H1 (cell line): ENCODE data around the gene EPB41L3. TPM values are rescaled to one million over a fixed set of nuclear protein-coding genes. Genes with fewer than 3 reads are reported as not detected.

Experiments used
- CTCF ChIA-PET: fragments of 300-600 bp; sonication (Branson Sonifier 250); formaldehyde crosslinking; loops from one replicate; lab custom pipeline; 2021; ENCODE audit not compliant: partially characterized antibody; lab: Charles Lee
- POLR2A ChIA-PET: fragments of 300-600 bp; sonication (Branson Sonifier 250); formaldehyde crosslinking; loops from one replicate; lab custom pipeline; 2021; ENCODE audit warnings: inconsistent platforms; ENCODE audit not compliant: partially characterized antibody; lab: Charles Lee
- DNase-seq, 2 experiments: peaks; one replicate each; pipeline versions ENCODE4 v3.0.0 to v3.0.0-alpha.2; 2010 to 2022; ENCODE audit warnings: low spot score in 2 of 2, low read depth in 1 of 2, mixed read lengths in 1 of 2
- FAIRE-seq: peaks from 2 replicates; lab custom pipeline; 2011; peaks lifted over from hg19 to GRCh38; lab: Jason Lieb, UNC
- H2AFZ ChIP-seq: 2 replicates; pipeline ENCODE4 v1.8.1; 2012; ENCODE audit warnings: low read length, inconsistent platforms
- H2AK5ac ChIP-seq: 2 replicates; pipeline ENCODE4 v1.6.1; 2013; ENCODE audit warnings: low read depth, low read length
- H2BK120ac ChIP-seq: replicated peaks from 2 replicates; pipeline ENCODE3; 2013; ENCODE audit warnings: low read depth, low read length, inconsistent platforms
- H2BK12ac ChIP-seq: 2 replicates; pipeline ENCODE4 v1.6.1; 2013; ENCODE audit warnings: low read depth, low read length
- H2BK15ac ChIP-seq: 2 replicates; pipeline ENCODE4 v1.6.1; 2013; ENCODE audit warnings: low read length
- H2BK20ac ChIP-seq: 2 replicates; pipeline ENCODE4 v1.6.1; 2013; ENCODE audit warnings: low read length
- H2BK5ac ChIP-seq: 2 replicates; pipeline ENCODE4 v1.6.1; 2013; ENCODE audit warnings: low read depth, low read length
- H3K14ac ChIP-seq: 2 replicates; pipeline ENCODE4 v1.6.1; 2013; ENCODE audit warnings: inconsistent platforms; ENCODE audit not compliant: insufficient read length
- H3K18ac ChIP-seq: 2 replicates; pipeline ENCODE4 v1.6.1; 2013; ENCODE audit warnings: low read length; ENCODE audit errors: extremely low read depth
- H3K23ac ChIP-seq: 2 replicates; pipeline ENCODE4 v1.6.1; 2013; ENCODE audit warnings: inconsistent platforms; ENCODE audit not compliant: insufficient read length
- H3K23me2 ChIP-seq: 2 replicates; pipeline ENCODE4 v1.6.1; 2013; ENCODE audit warnings: low read depth, low read length
- H3K27ac ChIP-seq: 2 replicates; pipeline ENCODE4 v1.6.1; 2011; ENCODE audit warnings: low read depth, low read length, inconsistent platforms
- H3K27me3 ChIP-seq, 4 experiments: replicated peaks in 1 of 4; 1 replicate in 1 of 4; 2 replicates in 3 of 4; pipeline versions ENCODE4 v1.6.1 to v1.8.1; 2011 to 2013; ENCODE audit warnings: low read length in 3 of 4, mild to moderate bottlenecking in 3 of 4, inconsistent platforms in 2 of 4, mixed read lengths in 2 of 4, moderate library complexity in 1 of 4; ENCODE audit not compliant: control insufficient read depth in 3 of 4, insufficient read depth in 3 of 4; ENCODE audit errors: extremely low read depth in 1 of 4
- H3K36me3 ChIP-seq, 4 experiments: 2 replicates each; pipeline versions ENCODE4 v1.6.1 to v1.8.1; 2011 to 2013; ENCODE audit warnings: mild to moderate bottlenecking in 4 of 4, low read length in 3 of 4, moderate library complexity in 2 of 4, control low read depth in 1 of 4, inconsistent platforms in 1 of 4; ENCODE audit not compliant: insufficient read depth in 4 of 4, control insufficient read depth in 2 of 4
- H3K4ac ChIP-seq: replicated peaks from 2 replicates; pipeline ENCODE3; 2013; ENCODE audit warnings: low read length, low read depth, mixed read lengths, inconsistent platforms; ENCODE audit not compliant: insufficient read length
- H3K4me1 ChIP-seq, 4 experiments: replicated peaks in 1 of 4; 1 replicate in 1 of 4; 2 replicates in 3 of 4; pipeline versions ENCODE4 v1.6.1 to v1.8.1; 2011 to 2013; ENCODE audit warnings: low read length in 3 of 4, inconsistent platforms in 2 of 4, mixed read lengths in 1 of 4; ENCODE audit not compliant: insufficient read depth in 4 of 4, control insufficient read depth in 3 of 4
- H3K4me2 ChIP-seq, 2 experiments: 2 replicates each; pipeline versions ENCODE4 v1.6.1 to v1.8.1; 2011 to 2013; ENCODE audit warnings: low read depth in 2 of 2, low read length in 2 of 2, control low read depth in 1 of 2, inconsistent platforms in 1 of 2, mild to moderate bottlenecking in 1 of 2; ENCODE audit not compliant: insufficient read depth in 1 of 2
- H3K4me3 ChIP-seq, 4 experiments: fragments of 200-600, 300-600 bp in 1 of 4; sonication (generic), shearing (Covaris generic), sonication (Bioruptor Twin) in 1 of 4; 2 replicates each; pipeline versions ENCODE4 v1.5.1 to v1.8.1; 2011 to 2016; ENCODE audit warnings: low read length in 4 of 4, low read depth in 3 of 4, control low read depth in 2 of 4, inconsistent platforms in 2 of 4, mild to moderate bottlenecking in 2 of 4, mixed read lengths in 1 of 4, moderate library complexity in 1 of 4; ENCODE audit not compliant: insufficient read depth in 2 of 4; ENCODE audit errors: extremely low read depth in 1 of 4
- H3K56ac ChIP-seq: replicated peaks from 2 replicates; pipeline ENCODE3; 2013; ENCODE audit warnings: low read depth, mild to moderate bottlenecking, mixed read lengths, low read length, inconsistent platforms; ENCODE audit not compliant: insufficient read length
- H3K79me1 ChIP-seq: 2 replicates; pipeline ENCODE4 v1.6.1; 2013; ENCODE audit warnings: low read depth, low read length, control low read depth
- H3K79me2 ChIP-seq, 2 experiments: 2 replicates each; pipeline versions ENCODE4 v1.6.1 to v1.8.1; 2012 to 2013; ENCODE audit warnings: low read length in 2 of 2, mild to moderate bottlenecking in 2 of 2, inconsistent platforms in 1 of 2; ENCODE audit not compliant: insufficient read depth in 2 of 2, control insufficient read depth in 1 of 2
- H3K9ac ChIP-seq, 4 experiments: replicated peaks in 1 of 4; 1 replicate in 1 of 4; 2 replicates in 3 of 4; pipeline versions ENCODE4 v1.6.1 to v1.8.1; 2011 to 2013; ENCODE audit warnings: low read depth in 3 of 4, low read length in 3 of 4, control low read depth in 2 of 4, mild to moderate bottlenecking in 2 of 4, moderate library complexity in 2 of 4, inconsistent platforms in 1 of 4; ENCODE audit errors: extremely low read depth in 1 of 4
- H3K9me3 ChIP-seq, 2 experiments: 2 replicates each; pipeline versions ENCODE4 v1.6.1 to v1.8.1; 2012 to 2013; ENCODE audit warnings: mild to moderate bottlenecking in 2 of 2, moderate library complexity in 2 of 2, control low read depth in 1 of 2, inconsistent platforms in 1 of 2, low read depth in 1 of 2, low read length in 1 of 2, mixed read lengths in 1 of 2; ENCODE audit not compliant: insufficient read depth in 2 of 2
- H4K20me1 ChIP-seq, 2 experiments: replicated peaks in 1 of 2; 2 replicates each; pipeline versions ENCODE3 to v1.8.1; 2011 to 2013; ENCODE audit warnings: inconsistent platforms in 2 of 2, low read length in 2 of 2, mild to moderate bottlenecking in 1 of 2; ENCODE audit not compliant: insufficient read depth in 2 of 2, control insufficient read depth in 1 of 2
- H4K5ac ChIP-seq: 2 replicates; pipeline ENCODE4 v1.6.1; 2013; ENCODE audit warnings: low read length, low read depth, mixed read lengths, inconsistent platforms; ENCODE audit not compliant: insufficient read length
- H4K8ac ChIP-seq: 2 replicates; pipeline ENCODE4 v1.8.0; 2013; ENCODE audit warnings: mild to moderate bottlenecking, moderate library complexity, low read length, inconsistent platforms; ENCODE audit not compliant: insufficient read depth; ENCODE audit errors: extremely low read depth
- H4K91ac ChIP-seq: replicated peaks from 2 replicates; pipeline ENCODE3; 2013; ENCODE audit warnings: low read length, mixed read lengths, inconsistent platforms; ENCODE audit not compliant: insufficient read length
- GTF2F1 ChIP-seq: IDR thresholded peaks from 2 replicates; pipeline ENCODE4 v1.6.1; 2012; ENCODE audit warnings: low read depth, low read length, improper control_type of control experiment, borderline replicate concordance
- MAX ChIP-seq: IDR thresholded peaks from 2 replicates; pipeline ENCODE4 v1.6.1; 2012; ENCODE audit warnings: inconsistent platforms
- NANOG ChIP-seq: IDR thresholded peaks from 2 replicates; pipeline ENCODE4 v1.6.1; 2011; ENCODE audit warnings: low read length, low read depth, mild to moderate bottlenecking, inconsistent platforms; ENCODE audit not compliant: insufficient read depth, poor library complexity, severe bottlenecking
- RFX5 ChIP-seq: IDR thresholded peaks from 2 replicates; pipeline ENCODE4 v1.6.1; 2011; ENCODE audit warnings: low read depth, low read length, improper control_type of control experiment, borderline replicate concordance
- RNF2 ChIP-seq: fragments of 200-900, 300-1000 bp; sonication (generic); IDR thresholded peaks from 2 replicates; pipeline ENCODE4 v1.7.1; 2016; ENCODE audit warnings: borderline replicate concordance, low read depth, mild to moderate bottlenecking, antibody characterized with exemption, low read length; ENCODE audit not compliant: poor library complexity, severe bottlenecking; ENCODE audit errors: missing control alignments
- USF2 ChIP-seq: IDR thresholded peaks from 2 replicates; pipeline ENCODE4 v1.6.1; 2011; ENCODE audit warnings: low read length, improper control_type of control experiment
- ZNF274 ChIP-seq: IDR thresholded peaks from 2 replicates; pipeline ENCODE4 v1.7.0; 2012; ENCODE audit warnings: low read length, borderline replicate concordance; ENCODE audit errors: extremely low read depth
- WGBS, 2 experiments: shearing (Covaris generic) in 1 of 2; methylation state at CpG; one replicate each; pipeline versions ENCODE4 v1.1.6 to v1.1.7; 2013 to 2015; ENCODE audit warnings: low lambda C conversion rate in 2 of 2, mixed read lengths in 2 of 2, inconsistent platforms in 1 of 2, low coverage in 1 of 2, missing lambda C conversion rate in 1 of 2; ENCODE audit not compliant: insufficient replicate concordance in 2 of 2, insufficient coverage in 1 of 2, insufficient read length in 1 of 2; ENCODE audit errors: extremely low coverage in 1 of 2, missing lambda C conversion rate in 1 of 2; 5-methylcytosine and 5-hydroxymethylcytosine counted together
- polyA plus RNA-seq, 7 experiments: library from polyadenylated mRNA; depleted of rRNA in 3 of 7; stranded (reverse) in 5 of 7; unstranded in 2 of 7; fragments of >200 nt in 5 of 7; fragments of 200-250 nt in 2 of 7; gene quantifications; 1 replicate in 5 of 7; 2 replicates in 1 of 7; 4 replicates in 1 of 7; pipeline versions ENCODE4 v1.2.1 to v1.2.3, GENCODE V29; 2011 to 2013; ENCODE audit warnings: missing spikeins in 2 of 7, mixed read lengths in 2 of 7
- total RNA-seq: library from RNA; stranded (reverse); fragmentation: NEBNext Ultra II Directional; extraction: Animal tissue kit (Norgen Biotek cat#: 25700); gene quantifications from 2 replicates; pipeline ENCODE4 v1.2.1, GENCODE V29; 2021
- TF ChIP-seq, protein P1 (sequence below): IDR thresholded peaks from 2 replicates; pipeline ENCODE4 v1.6.1; 2012; ENCODE audit warnings: low read length, inconsistent platforms

The EPB41L3 gene
- total and polyA plus RNA-seq, 2 of the 8 experiments (the other 6 are each of a cell fraction or from before 2014, with no cell fraction given) = 7.9 to 16.1 TPM

GRCh38 chr18:5538544-5538943 lies 5.3 kb downstream of the EPB41L3 start:
- H3K4ac ChIP-seq = no peak overlapping the region
- H3K23me2 ChIP-seq = peaks cover 7% of the 10 kb centered on the region; the same call in 1 of the 2 replicates
- ChIA-PET CTCF (interaction anchor here (1.0 to 3.8 kb wide), 3 partner anchors 8 to 81 kb away, joined by 4 to 15 read pairs (median 4); no protein-coding TSS in a partner anchor), POLR2A (interaction anchor here (1.6 kb wide), 1 partner anchor 10 kb away, joined by 4 read pairs; no protein-coding TSS in a partner anchor)
- peaks cover 0 to 3% (median 0%) of the 10 kb centered on the region in 4 experiments; a peak in 1 of 7 replicates for H3K4me1 ChIP-seq
- no peak overlapping the region for H3K18ac ChIP-seq
- H4K5ac ChIP-seq = no peak overlapping the region
- H2AK5ac ChIP-seq = no peak overlapping the region
- no peak overlapping the region for H2BK12ac ChIP-seq
- no peaks in the 10 kb centered on the region for H3K9me3 ChIP-seq
- no peaks in the 10 kb centered on the region for H3K27me3 ChIP-seq
- no peak overlapping the region for H3K4me2 ChIP-seq
- H3K56ac ChIP-seq = no peak overlapping the region
- no peak overlapping the region for H3K23ac ChIP-seq
- H3K14ac ChIP-seq = no peak overlapping the region
- H4K8ac ChIP-seq = no peak overlapping the region
- H3K27ac ChIP-seq = no peak overlapping the region
- no peaks in the 10 kb centered on the region for H4K20me1 ChIP-seq
- no peaks in the 10 kb centered on the region for H3K36me3 ChIP-seq
- H3K4me3 ChIP-seq = no peak overlapping the region
- no peaks in the 10 kb centered on the region for H3K79me1 ChIP-seq
- H2BK120ac ChIP-seq = no peak overlapping the region
- no peak overlapping the region for H2BK15ac ChIP-seq
- H2BK5ac ChIP-seq = no peak overlapping the region
- H2BK20ac ChIP-seq = no peak overlapping the region
- no peak overlapping the region for H2AFZ ChIP-seq
- 58% methylated on average over 2 of the region's 2 CpGs; no CpG with 5 or more reads in 1 of the 2 experiments for WGBS, 2 experiments
- no peak for FAIRE-seq
- no peaks in the 10 kb centered on the region for H3K79me2 ChIP-seq
- no peak for DNase-seq
- H3K9ac ChIP-seq = no peak overlapping the region
- H4K91ac ChIP-seq = no peak overlapping the region
- no peak for TF ChIP-seq RFX5
- TF ChIP-seq GTF2F1 = no peak
- TF ChIP-seq MAX = no peak
- no peak for TF ChIP-seq ZNF274
- TF ChIP-seq, protein P1, sequence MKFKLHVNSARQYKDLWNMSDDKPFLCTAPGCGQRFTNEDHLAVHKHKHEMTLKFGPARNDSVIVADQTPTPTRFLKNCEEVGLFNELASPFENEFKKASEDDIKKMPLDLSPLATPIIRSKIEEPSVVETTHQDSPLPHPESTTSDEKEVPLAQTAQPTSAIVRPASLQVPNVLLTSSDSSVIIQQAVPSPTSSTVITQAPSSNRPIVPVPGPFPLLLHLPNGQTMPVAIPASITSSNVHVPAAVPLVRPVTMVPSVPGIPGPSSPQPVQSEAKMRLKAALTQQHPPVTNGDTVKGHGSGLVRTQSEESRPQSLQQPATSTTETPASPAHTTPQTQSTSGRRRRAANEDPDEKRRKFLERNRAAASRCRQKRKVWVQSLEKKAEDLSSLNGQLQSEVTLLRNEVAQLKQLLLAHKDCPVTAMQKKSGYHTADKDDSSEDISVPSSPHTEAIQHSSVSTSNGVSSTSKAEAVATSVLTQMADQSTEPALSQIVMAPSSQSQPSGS = no peak
- no peak for TF ChIP-seq USF2
- TF ChIP-seq NANOG = no peak
- no peak for TF ChIP-seq RNF2
